CD14-positive monocyte (primary cell): Measurements from ENCODE around the gene CANT1. TPM values are rescaled to one million over a fixed set of nuclear protein-coding genes. Genes with fewer than 3 reads are reported as not detected.

Source experiments
- DNase-seq, 3 donors: peaks; one replicate each; pipeline ENCODE4 v3.0.0-alpha.2; 2011 to 2022
- H2AFZ ChIP-seq: 2 replicates; pipeline ENCODE4 v1.6.0; 2012; ENCODE audit warnings: mild to moderate bottlenecking, low read depth, low read length, inconsistent platforms; ENCODE audit not compliant: insufficient read depth, poor library complexity, severe bottlenecking
- H3K27ac ChIP-seq, 2 donors: 1 replicate in 1 of 2; 2 replicates in 1 of 2; pipeline ENCODE4 v1.5.1; 2012 to 2013; ENCODE audit warnings: low read length in 2 of 2, control low read depth in 1 of 2, inconsistent platforms in 1 of 2, low read depth in 1 of 2, mild to moderate bottlenecking in 1 of 2
- H3K27me3 ChIP-seq, 2 donors: one replicate each; pipeline versions ENCODE4 v1.6.0 to v1.6.1; 2011 to 2013; ENCODE audit warnings: low read length in 2 of 2; ENCODE audit not compliant: control insufficient read depth in 2 of 2, insufficient read depth in 2 of 2
- H3K36me3 ChIP-seq, 2 donors: replicated peaks in 1 of 2; 1 replicate in 1 of 2; 2 replicates in 1 of 2; pipeline versions ENCODE4 v1.5.1 to v1.6.1; 2012 to 2013; ENCODE audit warnings: low read length in 2 of 2, control low read depth in 1 of 2, inconsistent platforms in 1 of 2, mild to moderate bottlenecking in 1 of 2; ENCODE audit not compliant: insufficient read depth in 2 of 2, control insufficient read depth in 1 of 2
- H3K4me1 ChIP-seq, 2 donors: 1 replicate in 1 of 2; 2 replicates in 1 of 2; pipeline versions ENCODE4 v1.5.1 to v1.6.1; 2012 to 2013; ENCODE audit warnings: low read length in 2 of 2, control low read depth in 1 of 2, inconsistent platforms in 1 of 2, mild to moderate bottlenecking in 1 of 2, moderate library complexity in 1 of 2; ENCODE audit not compliant: insufficient read depth in 2 of 2, control insufficient read depth in 1 of 2
- H3K4me2 ChIP-seq: replicated peaks from 2 replicates; pipeline ENCODE3; 2012; ENCODE audit warnings: low read length, moderate library complexity, mild to moderate bottlenecking; ENCODE audit not compliant: poor library complexity, severe bottlenecking; ENCODE audit errors: extremely low read depth
- H3K4me3 ChIP-seq, 3 experiments: fragments of 200-600 bp in 1 of 3; sonication (generic) in 1 of 3; replicated peaks in 1 of 3; 1 replicate in 2 of 3; 2 replicates in 1 of 3; pipeline ENCODE4 v1.5.1; 2011 to 2013; ENCODE audit warnings: low read length in 3 of 3, mild to moderate bottlenecking in 3 of 3, control low read depth in 2 of 3, low read depth in 2 of 3, inconsistent platforms in 1 of 3, moderate library complexity in 1 of 3
- H3K79me2 ChIP-seq: 2 replicates; pipeline ENCODE4 v1.6.0; 2012; ENCODE audit warnings: mild to moderate bottlenecking, control low read depth, inconsistent platforms, low read length, moderate library complexity; ENCODE audit not compliant: insufficient read depth
- H3K9ac ChIP-seq: 2 replicates; pipeline ENCODE4 v1.6.0; 2017; ENCODE audit warnings: low read length, mild to moderate bottlenecking; ENCODE audit not compliant: insufficient read depth, poor library complexity, severe bottlenecking
- H3K9me3 ChIP-seq, 2 donors: replicated peaks in 1 of 2; 1 replicate in 1 of 2; 2 replicates in 1 of 2; pipeline versions ENCODE4 v1.5.1 to v1.6.1; 2012 to 2013; ENCODE audit warnings: low read length in 2 of 2, control low read depth in 1 of 2; ENCODE audit not compliant: control insufficient read depth in 1 of 2, insufficient read depth in 1 of 2
- H4K20me1 ChIP-seq: 2 replicates; pipeline ENCODE4 v1.6.0; 2012; ENCODE audit warnings: mild to moderate bottlenecking, low read length, control low read depth, moderate library complexity; ENCODE audit not compliant: insufficient read depth
- H3K27ac Mint-ChIP-seq, 7 donors: one replicate each; pipeline ENCODE4 v1.8.0; 2020; ENCODE audit warnings: mild to moderate bottlenecking in 7 of 7, mixed read lengths in 7 of 7, moderate library complexity in 6 of 7, inconsistent platforms in 2 of 7
- H3K27me3 Mint-ChIP-seq, 3 donors: one replicate each; pipeline ENCODE4 v1.8.0; 2021 to 2022; ENCODE audit warnings: low read depth in 3 of 3, mild to moderate bottlenecking in 3 of 3, mixed read lengths in 3 of 3, moderate library complexity in 3 of 3, inconsistent platforms in 1 of 3
- H3K36me3 Mint-ChIP-seq, 2 donors: one replicate each; pipeline ENCODE4 v1.8.0; 2020; ENCODE audit warnings: mixed read lengths in 2 of 2, inconsistent platforms in 1 of 2, mild to moderate bottlenecking in 1 of 2
- H3K4me1 Mint-ChIP-seq: one replicate; pipeline ENCODE4 v1.8.0; 2020; ENCODE audit warnings: mild to moderate bottlenecking, mixed read lengths
- H3K4me3 Mint-ChIP-seq, 2 donors: one replicate each; pipeline ENCODE4 v1.8.0; 2020; ENCODE audit warnings: mild to moderate bottlenecking in 2 of 2, mixed read lengths in 2 of 2, moderate library complexity in 1 of 2
- H3K9me3 Mint-ChIP-seq, 7 donors: one replicate each; pipeline ENCODE4 v1.8.0; 2020 to 2022; ENCODE audit warnings: mixed read lengths in 7 of 7, mild to moderate bottlenecking in 6 of 7, moderate library complexity in 6 of 7, inconsistent platforms in 2 of 7
- WGBS: methylation state at CpG from one replicate; pipeline ENCODE4 v1.1.5; 2013; ENCODE audit warnings: missing lambda C conversion rate; ENCODE audit not compliant: insufficient coverage; 5-methylcytosine and 5-hydroxymethylcytosine counted together
- intact Hi-C, 2 donors: fragments of 100-400 bp; cut with micrococcal nuclease; formaldehyde crosslinking; loops; one replicate each; pipeline versions ENCODE4 v1.15.0 to v1.15.1; 2023
- polyA plus RNA-seq, 3 donors: library from polyadenylated mRNA; depleted of rRNA in 1 of 3; unstranded in 2 of 3; stranded (reverse) in 1 of 3; fragments of 300-500 nt in 2 of 3; fragments of >200 nt in 1 of 3; fragmentation: Illumina TruSeq in 2 of 3; gene quantifications; 1 replicate in 2 of 3; 2 replicates in 1 of 3; pipeline ENCODE4 v1.2.3, GENCODE V29; 2012 to 2021
- TF ChIP-seq, protein P1 (sequence below): fragments of 200-600 bp; IDR thresholded peaks from one replicate; pipeline ENCODE4 v1.8.0; 2022; ENCODE audit warnings: antibody characterized with exemption, mild to moderate bottlenecking

CANT1 gene
- polyA plus RNA-seq, 3 donors: 10.6 to 16.6 (median 14.3) TPM

DNA sequence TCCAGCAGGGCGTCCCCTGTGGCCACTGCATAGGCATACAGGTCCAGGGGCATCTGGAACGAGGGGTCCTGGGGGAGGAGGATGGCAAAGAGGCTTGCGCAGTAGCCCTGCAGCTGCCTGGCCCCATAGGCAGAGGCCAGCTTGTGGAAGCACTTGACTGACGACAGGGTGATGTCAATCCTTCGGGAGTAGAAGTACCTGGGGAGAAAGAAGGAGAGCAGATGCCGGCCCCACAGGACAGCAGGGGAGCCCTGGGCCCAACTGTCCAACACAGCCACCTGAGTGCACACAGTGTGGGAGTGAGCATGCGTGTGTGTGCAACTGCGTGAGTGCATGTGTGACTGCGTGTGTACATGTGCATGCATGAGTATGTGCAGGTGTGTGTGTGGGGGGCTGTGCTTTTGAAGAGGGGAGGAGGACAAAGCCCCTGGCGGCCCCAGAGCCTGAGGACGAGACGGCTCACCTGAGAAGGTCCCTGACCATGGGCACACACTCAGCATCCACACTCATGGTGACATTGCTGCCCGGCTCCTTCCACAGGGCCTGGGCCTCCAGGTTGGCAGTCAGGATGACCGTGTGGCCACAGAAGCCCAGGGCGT, 37.0 kb downstream of the CANT1 start:
- 93% methylated on average over 9 of the region's 15 CpGs for WGBS
- H3K79me2 ChIP-seq: no peaks in the 10 kb centered on the region
- intact Hi-C loops: loop anchor here (5.0 to 10.0 kb wide), 4 partner anchors 50 to 130 kb away; partner anchors contain the start of gene USP36 (in 2 of the 2)
- no peak overlapping the region for H2AFZ ChIP-seq
- Mint-ChIP-seq H3K9me3 (no peaks in the 10 kb centered on the region), H3K27me3 (peaks cover 1 to 3% (median 2%) of the 10 kb centered on the region in 3 donors), H3K36me3 (no peaks in the 10 kb centered on the region), H3K4me3 (no peak overlapping the region), H3K4me1 (peaks cover 18% of the 10 kb centered on the region), H3K27ac (peak overlapping the region in 1 of 7 donors; percentile 51)
- H3K27me3 ChIP-seq: no peaks in the 10 kb centered on the region
- H3K4me2 ChIP-seq: no peak overlapping the region
- no peaks in the 10 kb centered on the region for H4K20me1 ChIP-seq
- no peaks in the 10 kb centered on the region for H3K9me3 ChIP-seq
- TF ChIP-seq, protein P1, sequence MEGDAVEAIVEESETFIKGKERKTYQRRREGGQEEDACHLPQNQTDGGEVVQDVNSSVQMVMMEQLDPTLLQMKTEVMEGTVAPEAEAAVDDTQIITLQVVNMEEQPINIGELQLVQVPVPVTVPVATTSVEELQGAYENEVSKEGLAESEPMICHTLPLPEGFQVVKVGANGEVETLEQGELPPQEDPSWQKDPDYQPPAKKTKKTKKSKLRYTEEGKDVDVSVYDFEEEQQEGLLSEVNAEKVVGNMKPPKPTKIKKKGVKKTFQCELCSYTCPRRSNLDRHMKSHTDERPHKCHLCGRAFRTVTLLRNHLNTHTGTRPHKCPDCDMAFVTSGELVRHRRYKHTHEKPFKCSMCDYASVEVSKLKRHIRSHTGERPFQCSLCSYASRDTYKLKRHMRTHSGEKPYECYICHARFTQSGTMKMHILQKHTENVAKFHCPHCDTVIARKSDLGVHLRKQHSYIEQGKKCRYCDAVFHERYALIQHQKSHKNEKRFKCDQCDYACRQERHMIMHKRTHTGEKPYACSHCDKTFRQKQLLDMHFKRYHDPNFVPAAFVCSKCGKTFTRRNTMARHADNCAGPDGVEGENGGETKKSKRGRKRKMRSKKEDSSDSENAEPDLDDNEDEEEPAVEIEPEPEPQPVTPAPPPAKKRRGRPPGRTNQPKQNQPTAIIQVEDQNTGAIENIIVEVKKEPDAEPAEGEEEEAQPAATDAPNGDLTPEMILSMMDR: no peak
- no peaks in the 10 kb centered on the region for H3K36me3 ChIP-seq
- no peak overlapping the region for H3K4me3 ChIP-seq
- no peak overlapping the region for H3K9ac ChIP-seq
- no peak for DNase-seq
- H3K27ac ChIP-seq: no peak overlapping the region
- H3K4me1 ChIP-seq: peaks cover 4 to 8% of the 10 kb centered on the region in 2 donors

DNA sequence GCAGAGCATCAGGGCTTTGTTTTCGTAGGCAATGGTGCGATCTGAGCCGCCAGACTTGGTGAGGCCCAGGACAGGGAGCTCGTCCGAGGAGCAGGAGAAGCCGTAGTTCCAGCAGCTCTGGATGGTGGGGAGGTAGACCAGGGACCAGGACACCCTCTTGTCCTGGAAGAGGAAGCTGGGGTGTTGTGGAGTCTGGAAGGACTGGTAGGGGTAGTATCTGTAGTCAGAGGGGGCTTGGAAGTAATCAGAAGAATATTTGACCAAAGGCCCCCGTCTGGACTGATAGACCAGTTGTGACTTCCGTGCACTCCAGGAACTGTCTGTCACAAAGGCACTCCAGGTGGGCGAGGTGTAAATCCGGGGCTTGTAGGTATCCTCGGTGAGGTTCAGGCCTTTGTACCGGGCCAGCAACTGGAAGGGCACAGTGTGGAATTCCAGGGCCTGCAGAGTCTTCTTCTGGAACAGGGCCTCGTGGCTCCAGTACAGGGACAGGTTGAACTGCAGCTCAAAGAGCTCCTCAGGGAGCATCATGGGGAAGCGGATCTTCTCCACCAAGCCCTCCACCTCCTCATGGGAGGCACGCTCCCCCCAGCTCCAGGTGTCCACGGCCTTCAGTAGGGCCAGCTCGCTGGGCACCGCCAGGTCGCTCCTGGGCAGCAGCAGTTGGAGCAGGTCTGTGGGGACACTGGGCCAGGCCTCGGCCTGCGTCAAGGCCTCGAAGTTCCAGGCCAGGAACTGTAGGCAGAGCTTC, 37.6 kb downstream of the CANT1 start:
- H3K79me2 ChIP-seq: no peaks in the 10 kb centered on the region
- no peaks in the 10 kb centered on the region for H4K20me1 ChIP-seq
- H3K27ac Mint-ChIP-seq: peak overlapping the region in 4 of 7 donors; percentile 38 to 82 (median 60)
- no peaks in the 10 kb centered on the region for H3K9me3 Mint-ChIP-seq
- H3K9ac ChIP-seq: no peak overlapping the region
- H3K4me1 Mint-ChIP-seq: peaks cover 17% of the 10 kb centered on the region
- no peak overlapping the region for H3K4me3 Mint-ChIP-seq
- TF ChIP-seq, protein P1: no peak
- intact Hi-C loops: loop anchor here (5.0 to 10.0 kb wide), 4 partner anchors 50 to 130 kb away; partner anchors contain the start of gene USP36 (in 2 of the 2)
- no peak overlapping the region for H3K27ac ChIP-seq
- 91% methylated on average over 20 of the region's 22 CpGs for WGBS
- DNase-seq: no peak
- H2AFZ ChIP-seq: peak overlapping the region; percentile 41
- peaks cover 1 to 3% (median 2%) of the 10 kb centered on the region in 3 donors for H3K27me3 Mint-ChIP-seq
- no peaks in the 10 kb centered on the region for H3K9me3 ChIP-seq
- H3K36me3 Mint-ChIP-seq: no peaks in the 10 kb centered on the region
- no peaks in the 10 kb centered on the region for H3K36me3 ChIP-seq
- H3K4me2 ChIP-seq: no peak overlapping the region
- H3K4me3 ChIP-seq: no peak overlapping the region
- H3K4me1 ChIP-seq: peaks cover 4 to 8% of the 10 kb centered on the region in 2 donors
- H3K27me3 ChIP-seq: no peaks in the 10 kb centered on the region
